GM18520 (cell line): ENCODE data around the gene RPS8.
"Not testable (repeated sequence)": the region's sequence is repeated elsewhere in the genome, so short reads cannot be mapped to it uniquely, and the experiment has no call there.

Experiments
- ATAC-seq: cut with Tn5 transposase; IDR thresholded peaks from one replicate; pipeline ENCODE4 v1.9.1; 2021; ENCODE audit not compliant: unreplicated experiment

The RPS8 gene

DNA sequence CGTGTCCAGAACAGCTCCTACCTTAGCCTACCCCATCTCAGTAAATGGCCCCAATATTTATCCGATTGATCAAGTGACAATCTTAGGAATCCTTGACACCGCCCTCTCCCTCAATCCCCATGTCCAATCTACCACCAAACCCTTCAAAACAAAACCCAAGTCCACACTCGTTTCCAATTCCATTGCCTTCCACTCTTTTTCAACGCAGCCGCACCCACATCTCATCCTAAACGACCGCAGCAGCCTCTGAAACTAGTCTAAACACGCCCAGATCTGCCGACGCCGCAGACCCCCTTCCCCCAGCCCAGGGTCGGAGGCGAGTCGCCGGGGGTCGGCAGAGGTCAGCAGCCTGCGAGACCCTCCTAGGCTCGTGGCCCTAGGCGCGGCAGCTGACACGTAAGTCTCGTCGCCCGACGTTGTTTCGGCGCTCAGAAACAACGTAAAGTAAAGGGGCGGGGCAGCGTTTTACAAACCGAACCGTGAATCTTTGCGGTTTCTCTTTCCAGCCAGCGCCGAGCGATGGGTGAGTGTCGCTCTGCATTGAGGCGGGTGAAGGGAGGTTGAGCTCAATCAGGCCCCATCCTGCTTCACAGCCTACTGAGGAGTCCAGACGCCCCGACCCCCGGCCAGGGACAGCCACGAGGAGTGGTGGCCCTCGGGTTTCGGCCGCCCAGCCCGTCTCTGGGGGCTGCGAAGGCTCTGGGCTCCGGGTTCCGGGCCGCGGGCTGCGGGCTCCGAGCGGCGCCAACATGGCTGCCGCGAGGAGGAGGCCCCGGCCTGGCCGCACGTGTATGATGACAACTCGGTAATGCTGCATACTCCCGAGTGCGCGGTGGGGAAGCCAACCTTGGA, at the start of gene RPS8:
RPS8 (plus strand) TSS at position 463 of the 852 bp plus-strand sequence; CDS start at position 520, 57 bp downstream.
- peak; percentile 78 for ATAC-seq

DNA sequence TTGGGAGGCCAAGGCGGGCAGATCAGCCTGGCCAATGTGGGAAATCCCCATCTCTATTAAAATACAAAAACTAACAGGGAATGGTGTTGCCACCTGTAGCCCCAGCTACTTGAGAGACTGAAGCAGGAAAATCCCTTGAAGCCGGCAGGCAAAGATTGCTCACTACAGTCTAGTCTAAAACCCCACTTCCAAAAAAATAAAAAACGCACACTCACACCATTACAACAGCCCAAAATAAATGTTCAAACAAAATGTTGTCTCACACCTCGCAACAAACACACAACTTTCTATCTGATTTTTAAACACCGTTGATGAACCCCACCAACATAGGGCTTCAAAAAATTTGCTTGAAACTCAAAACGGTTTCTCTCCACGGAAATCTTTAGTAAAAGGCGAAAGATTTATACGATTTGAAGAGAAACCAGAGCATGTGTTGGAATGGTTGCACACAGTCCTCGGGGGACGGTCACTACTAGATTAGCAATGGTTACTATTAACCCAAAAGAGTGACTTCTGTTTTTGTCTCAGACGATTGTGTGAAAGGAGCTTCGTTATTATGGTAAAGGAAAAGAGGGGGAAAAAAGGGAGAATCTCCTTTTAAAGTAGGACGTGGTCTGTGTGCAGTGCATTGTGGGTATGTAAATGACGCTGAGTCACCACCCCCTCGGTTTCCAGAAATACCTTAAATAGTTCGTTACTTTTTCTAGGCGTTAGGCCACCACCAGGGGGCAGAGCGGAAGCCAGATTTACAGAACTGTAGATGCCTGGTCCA, 44.4 kb upstream of the RPS8 start, which contains the start of gene RNU5D-1:
RNU5D-1 (minus strand) TSS at position 430 of the 772 bp plus-strand sequence.
- peak; percentile 57 for ATAC-seq

DNA sequence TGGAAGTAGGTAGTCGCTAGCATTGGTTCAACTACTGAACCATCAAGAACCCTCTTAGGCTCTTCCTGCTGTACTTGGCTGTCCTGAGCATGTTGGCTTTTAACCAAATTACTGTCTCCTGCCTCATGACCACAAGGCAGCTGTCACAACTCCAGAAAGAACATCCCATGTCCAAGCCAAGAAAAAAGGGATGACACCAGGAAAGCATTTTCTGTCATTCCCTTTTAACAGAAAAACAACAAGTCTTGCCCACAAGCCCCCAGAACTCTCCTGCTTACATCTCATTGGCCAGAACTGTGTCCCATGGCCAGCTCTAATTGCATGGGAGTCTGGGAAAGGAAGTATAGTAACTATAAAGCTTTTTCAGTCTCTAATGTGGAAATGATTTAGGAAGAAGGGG, 42.0 kb upstream of the RPS8 start:
- ATAC-seq, result no peak

DNA sequence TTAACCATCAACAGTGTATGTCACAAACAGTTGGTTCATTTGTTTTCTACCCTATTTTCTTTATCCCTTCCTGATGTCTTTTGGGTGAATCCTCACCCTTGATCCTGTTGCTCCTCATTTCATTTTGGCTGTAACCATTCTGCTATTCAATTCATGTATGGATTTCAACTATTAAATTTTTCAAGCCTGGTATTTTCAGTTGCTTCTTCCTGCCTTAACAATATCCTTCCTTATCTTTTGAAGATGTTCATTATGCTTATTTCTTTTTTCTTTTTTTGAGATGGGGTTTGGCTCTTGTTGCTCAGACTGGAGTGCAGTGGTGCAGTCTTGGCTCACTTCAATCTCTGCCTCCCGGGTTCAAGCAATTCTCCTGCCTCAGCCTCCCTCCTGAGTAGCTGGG, 41.6 kb upstream of the RPS8 start:
- ATAC-seq, result no peak

DNA sequence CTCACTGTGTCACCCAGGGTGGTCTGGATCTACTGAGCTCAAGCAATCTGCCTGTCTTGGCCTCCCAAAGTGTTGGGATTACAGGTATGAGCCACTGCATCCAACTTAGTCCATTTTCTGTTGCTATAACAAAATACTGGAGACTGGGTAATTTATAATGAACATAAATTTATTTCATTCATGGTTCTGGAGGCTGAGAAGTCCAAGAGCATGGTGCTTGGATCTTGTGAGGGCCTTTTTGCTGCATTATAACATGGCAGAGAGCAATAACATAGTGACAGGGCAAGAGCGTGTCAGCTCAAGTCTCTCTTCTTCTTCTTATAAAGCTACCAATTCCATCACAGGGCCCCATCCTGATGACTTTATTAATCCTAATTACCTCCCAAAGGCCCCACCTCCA, 39.3 kb upstream of the RPS8 start:
- ATAC-seq, result no peak

DNA sequence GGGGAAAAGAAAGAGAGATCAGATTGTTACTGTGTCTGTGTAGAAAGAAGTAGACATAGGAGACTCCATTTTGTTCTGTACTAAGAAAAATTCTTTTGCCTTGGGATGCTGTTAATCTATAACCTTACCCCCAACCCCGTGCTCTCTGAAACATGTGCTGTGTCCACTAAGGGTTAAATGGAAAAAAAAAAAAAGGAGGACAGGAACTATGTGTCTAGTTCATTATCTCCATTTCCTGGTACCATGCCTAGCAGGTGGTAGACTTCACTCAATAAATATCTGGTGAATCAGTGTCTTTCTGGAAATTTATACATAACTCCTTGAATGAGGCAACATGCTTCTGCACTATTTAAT, 36.4 kb upstream of the RPS8 start:
- ATAC-seq, result not testable (repeated sequence)

DNA sequence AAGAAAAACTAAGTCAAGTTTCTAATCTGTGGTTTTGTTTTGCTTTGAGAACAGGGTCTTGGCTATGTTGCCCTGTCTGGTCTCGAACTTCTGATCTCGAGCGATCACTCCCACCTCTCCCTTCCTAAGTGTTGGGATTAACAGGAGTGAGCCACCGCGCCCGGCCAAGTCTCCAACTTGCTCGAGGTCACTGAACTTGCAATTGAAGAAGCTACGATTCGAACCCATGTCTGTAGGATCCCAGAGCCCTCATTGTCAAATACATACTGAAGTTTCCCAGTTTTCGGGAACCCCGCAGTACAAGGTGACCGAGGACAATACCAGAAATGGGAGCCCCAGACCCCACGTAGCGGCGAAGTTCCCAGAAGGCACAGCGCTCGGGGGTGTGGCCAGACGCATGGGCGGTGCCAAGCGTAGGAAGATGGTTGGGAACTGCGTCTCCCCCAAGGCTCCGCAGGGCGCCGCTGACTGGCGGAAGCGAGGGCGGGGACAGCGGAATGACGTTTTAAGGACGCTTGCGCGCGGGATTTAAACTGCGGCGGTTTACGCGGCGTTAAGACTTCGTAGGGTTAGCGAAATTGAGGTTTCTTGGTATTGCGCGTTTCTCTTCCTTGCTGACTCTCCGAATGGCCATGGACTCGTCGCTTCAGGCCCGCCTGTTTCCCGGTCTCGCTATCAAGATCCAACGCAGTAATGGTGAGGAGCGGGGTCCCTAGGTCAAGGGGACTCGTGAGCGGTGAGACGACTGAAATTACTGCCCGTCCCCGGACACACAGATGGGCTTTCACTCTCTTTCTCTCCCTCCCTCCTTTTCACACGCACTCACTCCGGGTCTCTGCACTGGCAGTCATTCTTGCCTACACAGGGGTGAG, 35.8 kb upstream of the RPS8 start, which contains the start of gene KIF2C:
KIF2C (plus strand) TSS at position 531 of the 872 bp plus-strand sequence; CDS start at position 627, 96 bp downstream.
- peak; percentile 99 for ATAC-seq

DNA sequence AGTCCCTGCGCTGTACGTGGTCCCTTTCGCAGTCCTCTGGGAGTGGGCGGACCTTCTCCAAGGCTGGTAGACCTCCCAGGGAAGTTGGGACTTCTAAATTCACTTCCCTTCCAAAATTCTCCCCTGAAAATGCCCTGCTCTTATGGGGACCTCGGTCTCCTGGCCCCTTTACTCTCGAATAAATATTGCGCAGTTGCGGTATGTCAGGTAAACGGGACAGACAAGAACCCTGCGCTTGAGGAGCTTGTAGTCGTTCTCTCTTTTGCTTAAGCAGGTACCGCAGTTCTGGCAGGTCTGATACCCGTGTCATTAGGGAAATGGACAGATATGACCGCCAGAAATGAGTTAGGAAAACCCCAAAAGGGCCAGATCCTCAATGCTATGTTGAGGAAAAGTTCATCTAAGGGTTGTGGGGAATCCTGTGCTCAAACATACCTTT, 35.1 kb upstream of the RPS8 start:
- no peak for ATAC-seq

DNA sequence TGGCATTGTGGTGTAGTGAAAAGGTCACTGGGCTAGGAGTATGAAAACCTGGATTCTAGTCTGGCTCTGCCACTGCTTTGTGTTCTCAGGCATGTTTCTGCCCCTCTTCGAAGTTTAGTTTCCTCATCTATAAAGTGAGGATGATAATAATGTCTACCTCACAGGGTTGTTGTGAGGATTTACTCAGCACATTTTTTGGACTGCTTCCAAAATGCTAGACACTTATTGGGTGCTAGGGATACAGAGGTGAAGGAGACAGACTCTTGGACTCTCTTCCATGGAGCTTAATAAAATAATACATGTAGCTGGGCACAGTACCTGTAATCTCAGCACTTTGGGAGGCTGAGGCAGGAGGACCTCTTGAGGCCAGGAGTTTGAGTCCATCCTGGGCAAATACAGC, 32.1 kb upstream of the RPS8 start:
- no peak for ATAC-seq

DNA sequence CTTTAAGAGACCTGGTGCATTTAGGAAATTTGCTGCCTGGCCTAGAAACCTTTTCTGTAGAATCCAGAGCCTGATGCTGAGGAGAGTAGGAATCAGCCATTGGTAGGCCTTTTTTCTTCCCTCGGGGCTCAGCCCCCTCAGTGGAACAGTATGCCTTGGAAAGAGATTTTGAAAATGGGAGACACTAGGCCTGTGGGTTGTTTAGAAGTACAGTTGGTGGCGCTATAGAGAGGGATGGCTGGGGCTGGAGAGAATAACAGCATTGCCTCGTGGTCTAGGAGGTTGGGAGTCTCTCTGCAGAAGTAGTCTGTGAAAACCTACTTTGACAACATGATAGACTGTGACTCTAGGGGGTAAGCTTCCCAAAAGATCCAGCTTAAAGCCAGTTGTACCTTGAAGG, 27.5 kb upstream of the RPS8 start:
- no peak for ATAC-seq

DNA sequence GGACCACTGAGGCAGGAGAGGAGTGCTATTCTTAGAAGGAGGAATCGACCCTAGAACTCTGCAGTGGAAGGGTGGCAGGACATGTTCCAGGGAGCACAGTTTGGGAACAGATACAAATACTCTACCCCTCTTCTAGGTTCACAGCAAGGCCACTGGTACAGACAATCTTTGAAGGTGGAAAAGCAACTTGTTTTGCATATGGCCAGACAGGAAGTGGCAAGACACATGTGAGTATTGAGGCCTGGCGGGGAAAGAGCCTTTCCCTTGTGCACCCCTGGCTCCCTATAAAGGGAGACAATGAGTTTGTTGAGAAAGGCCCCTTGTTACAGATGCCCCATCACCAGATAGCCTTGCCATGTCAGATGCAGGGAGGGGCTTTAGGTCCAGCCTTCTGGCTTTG, 17.9 kb upstream of the RPS8 start:
- no peak for ATAC-seq

DNA sequence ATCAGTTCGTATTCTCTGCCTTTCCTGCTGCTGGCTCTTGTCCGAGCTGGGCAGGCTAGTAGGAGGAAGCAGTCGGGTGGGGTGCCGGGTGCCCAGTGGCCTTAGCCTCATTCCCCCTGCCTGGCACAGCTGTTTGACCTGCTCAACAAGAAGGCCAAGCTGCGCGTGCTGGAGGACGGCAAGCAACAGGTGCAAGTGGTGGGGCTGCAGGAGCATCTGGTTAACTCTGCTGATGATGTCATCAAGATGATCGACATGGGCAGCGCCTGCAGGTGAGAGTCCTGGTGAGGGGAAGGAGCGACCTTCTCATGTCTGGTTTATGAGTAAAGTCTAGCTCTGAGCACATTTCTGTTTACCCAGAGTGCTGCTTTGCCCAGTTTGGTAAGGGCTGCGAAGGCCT, 16.3 kb upstream of the RPS8 start:
- no peak for ATAC-seq

DNA sequence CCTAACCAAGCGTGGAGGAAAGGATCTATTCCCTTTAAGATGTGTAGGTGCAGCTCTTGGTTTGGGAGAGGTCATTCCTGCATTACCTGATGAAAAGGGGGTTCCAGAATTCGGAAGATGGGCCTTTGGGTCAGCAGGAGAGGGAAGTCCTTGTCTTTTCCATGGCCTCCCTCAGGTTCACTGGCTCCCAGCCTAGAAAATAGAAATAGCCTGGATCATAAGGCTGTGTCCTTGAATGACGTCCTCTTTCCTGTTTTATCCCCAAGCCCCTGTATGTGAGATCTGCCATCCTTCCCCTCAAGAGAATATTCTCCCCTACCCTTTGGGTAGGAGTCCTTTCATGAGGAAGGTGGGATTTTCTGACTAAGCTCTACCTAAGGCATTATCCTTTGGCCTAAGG, 14.5 kb upstream of the RPS8 start:
- ATAC-seq, result no peak

DNA sequence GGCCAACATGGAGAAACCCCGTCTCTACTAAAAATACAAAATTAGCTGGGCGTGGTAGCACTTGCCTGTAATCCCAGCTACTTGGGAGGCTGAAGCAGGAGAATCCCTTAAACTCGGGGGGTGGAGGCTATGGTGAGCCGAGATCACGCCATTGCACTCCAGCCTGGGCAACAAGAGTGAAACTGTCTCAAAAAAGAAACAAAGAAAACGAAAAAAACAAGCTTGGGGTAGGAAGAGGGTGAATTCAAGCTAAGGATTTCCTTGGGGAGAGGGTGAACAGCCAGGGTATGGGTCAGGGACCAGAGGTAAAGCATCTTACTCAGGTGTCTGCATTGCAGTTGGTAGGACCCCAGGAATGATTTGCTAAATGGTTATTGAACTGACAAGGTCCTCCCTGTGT, 8.9 kb upstream of the RPS8 start:
- not testable (repeated sequence) for ATAC-seq

DNA sequence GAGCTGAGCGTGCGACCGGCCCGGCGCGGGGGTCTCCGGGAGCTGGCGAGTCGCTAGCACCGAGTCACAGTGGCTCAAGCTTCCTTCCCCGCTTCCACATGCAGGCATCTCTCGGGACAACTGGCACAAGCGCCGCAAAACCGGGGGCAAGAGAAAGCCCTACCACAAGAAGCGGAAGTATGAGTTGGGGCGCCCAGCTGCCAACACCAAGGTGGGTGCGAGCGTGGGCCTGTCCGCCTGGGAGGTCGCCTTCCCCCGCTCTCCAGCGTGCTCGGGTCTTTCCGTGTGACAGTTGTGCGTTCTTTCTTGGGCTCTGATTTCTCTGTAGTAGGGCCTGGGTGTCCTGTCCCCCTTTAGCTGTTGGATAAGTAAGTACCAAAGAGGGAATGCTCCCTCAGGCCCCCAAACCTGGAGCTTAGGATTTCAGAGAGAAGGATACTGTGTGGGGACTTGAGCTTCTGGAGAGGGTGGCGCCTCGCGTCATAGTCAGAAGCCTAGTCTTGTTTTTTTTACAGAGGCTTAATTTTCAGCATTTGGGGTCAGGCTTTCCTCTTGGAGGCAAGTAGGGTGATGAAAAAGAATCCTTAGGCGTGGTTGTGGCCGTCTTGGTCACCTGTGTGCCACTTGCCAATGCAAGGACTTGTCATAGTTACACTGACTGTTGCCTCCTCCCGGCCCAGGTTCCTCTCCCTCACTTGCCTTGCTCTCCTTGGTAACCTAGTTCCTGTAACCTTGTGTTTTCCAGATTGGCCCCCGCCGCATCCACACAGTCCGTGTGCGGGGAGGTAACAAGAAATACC, 790 bp downstream of the RPS8 start:
- no peak for ATAC-seq

DNA sequence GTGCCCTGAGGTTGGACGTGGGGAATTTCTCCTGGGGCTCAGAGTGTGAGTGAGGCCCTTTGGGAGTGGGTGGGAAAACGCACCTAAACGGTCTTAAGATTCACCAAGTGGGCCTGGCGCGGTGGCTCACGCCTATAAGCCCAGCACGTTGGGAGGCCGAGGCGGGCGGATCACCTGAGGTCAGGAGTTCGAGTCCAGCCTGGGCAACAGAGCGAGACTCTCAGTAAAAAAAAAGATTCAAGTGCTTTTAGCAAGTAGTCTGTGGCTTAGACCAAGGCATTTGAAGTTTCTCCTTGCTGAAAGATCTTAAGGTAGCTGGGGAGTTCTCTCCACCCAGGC, 1.4 kb downstream of the RPS8 start:
- no peak for ATAC-seq

DNA sequence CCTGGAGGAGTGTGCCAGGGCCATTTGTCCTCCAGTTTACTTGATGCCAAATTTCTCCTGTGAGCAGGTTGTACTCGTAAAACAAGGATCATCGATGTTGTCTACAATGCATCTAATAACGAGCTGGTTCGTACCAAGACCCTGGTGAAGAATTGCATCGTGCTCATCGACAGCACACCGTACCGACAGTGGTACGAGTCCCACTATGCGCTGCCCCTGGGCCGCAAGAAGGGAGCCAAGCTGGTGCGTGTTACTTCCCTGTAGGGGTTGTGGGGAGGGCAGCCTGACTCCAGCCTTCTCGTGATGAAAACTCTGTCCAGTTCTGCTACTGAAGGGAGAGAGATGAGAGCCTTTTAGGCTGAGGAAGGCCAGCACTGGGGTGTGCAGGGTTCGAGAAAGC, 2.2 kb downstream of the RPS8 start:
- ATAC-seq, result no peak

DNA sequence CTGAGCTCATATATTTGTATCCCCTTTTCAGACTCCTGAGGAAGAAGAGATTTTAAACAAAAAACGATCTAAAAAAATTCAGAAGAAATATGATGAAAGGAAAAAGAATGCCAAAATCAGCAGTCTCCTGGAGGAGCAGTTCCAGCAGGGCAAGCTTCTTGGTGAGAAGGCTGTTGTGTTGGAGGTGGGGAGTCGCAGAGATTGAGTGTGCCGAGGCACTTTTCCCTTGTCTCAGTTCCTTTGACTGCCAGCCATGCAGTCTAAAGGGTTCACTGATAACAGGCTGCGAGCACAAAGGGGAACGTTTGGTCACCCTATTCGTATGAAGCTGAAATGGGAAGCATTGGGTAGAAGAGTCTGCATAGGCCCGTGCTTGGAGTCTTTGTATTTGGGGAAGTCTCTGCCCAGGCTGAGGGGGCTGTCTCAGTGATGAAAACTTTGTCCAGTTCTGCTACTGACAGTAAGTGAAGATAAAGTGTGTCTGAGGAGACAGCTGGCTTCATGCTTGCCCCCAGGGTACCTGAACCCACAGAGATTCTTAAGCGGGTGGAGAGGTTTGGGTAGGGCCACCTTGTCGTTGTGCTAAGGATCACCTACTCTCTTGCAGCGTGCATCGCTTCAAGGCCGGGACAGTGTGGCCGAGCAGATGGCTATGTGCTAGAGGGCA, 2.8 kb downstream of the RPS8 start:
- no peak for ATAC-seq

DNA sequence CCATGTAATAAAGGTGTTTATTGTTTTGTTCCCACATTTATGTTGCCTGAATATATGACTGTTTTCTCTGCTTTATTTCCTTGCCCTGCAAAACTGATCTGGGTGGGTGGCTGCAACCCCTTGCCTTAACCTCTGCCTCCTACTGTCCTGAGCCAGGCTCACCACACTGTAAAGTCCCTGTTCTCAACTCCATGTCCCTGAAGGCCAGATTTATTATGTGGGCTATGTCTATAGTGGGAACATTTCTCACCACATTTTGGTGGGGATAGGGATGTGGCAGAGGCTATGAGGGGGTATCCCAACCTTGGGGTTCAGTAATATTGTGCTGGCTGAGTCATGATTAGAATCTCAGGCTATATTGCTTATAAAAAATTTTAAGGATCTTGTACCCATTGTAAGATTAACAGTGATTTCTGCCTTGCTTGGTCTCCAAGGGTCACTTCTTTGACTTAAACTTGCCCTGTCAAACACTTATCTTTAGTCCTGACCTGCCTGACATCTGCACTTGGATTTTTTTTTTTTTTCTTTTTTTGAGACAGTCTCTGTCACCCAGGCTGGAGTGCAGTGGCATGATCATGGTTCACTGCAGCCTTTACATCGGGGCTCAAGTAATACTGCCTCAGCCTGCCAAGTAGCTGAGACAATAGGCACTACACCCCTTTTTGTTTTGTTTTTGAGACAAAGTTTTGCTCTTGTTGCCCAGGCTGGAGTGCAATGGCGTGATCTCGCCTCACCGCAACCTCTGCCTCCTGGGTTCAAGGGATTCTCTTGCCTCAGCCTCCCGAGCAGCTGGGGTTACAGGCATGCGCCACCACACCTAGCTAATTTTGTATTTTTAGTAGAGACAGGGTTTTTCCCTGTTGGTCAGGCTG, 3.6 kb downstream of the RPS8 start:
- ATAC-seq, result no peak
